Fibroblast of skin of abdomen (primary cell): ENCODE data around the gene TNKS1BP1.

Experiments
- DNase-seq: peaks from one replicate; pipeline ENCODE4 v3.0.0-alpha.2; 2013

The TNKS1BP1 gene

DNA sequence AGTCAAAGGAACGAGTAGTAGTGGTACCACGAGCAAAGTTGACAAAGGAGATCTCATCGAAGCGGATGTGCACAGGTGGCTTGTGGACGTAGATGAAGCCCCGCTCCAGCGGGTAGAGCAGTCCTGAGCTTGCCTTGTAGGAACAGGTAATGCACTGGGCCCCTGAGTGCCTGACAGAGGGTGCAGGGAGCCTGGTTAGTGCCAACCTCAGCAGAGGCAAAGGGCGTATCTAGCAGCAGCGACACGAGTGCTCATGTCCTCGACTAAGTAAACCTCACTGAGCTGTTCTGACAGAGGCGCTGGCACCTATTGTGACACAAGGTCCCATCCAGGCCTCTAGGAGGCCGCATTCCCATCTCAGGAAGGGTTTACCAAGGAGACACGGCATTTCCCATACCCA lies 7.0 kb upstream of the TNKS1BP1 start:
- DNase-seq: no peak

DNA sequence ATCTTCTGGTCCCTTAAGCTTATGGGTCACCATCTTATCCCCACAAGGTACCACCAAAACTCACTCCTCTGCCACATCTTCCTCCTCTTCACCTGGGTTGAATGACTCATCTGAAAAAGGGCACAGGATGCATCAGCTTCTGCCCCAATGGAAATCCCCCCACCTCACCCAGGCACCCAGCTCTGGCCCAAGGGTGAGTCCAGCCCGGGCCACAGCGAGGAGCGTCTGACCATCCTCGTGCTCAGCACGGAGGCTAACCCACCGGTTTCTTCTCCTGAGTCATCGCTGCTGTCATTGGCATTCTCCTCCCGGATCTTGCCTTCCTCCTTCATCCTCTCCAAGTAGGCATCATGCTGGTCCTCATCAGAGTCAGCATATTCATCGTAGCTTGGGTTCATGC lies 5.3 kb upstream of the TNKS1BP1 start:
- DNase-seq: no peak

DNA sequence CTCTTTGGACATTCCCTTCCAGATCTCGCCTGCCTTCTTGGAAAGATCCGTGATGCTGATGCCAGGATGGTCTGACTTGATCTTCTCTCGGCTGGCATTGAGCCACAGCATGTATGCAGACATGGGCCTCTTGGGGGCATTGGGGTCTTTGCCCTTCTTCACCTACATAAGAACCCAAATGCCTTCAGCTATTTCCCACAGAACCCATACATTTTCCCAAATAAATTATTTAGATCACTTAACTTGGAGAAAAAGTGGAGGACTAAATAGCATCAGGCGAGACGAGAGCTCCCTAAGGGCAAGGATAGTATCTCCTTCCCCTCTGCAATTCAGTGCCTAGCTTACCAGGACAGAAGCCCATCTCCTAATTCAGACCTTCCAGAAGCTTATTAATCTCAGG lies 3.0 kb upstream of the TNKS1BP1 start:
- no peak for DNase-seq

DNA sequence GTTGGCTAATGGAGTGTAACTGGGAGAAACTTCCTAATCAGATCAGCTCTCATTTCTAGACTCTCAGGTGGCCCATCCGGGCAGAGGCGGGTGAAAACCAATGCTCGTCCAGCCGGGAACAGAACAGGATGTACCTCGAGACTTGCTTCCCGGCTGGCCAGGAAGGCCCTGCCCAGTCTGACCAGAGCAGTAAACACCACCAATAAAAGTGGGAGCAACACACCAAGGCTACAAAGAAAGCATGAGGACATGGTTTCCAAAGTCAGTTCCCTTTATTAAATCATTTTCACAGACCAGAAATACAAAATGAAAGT lies 940 bp upstream of the TNKS1BP1 start:
- no peak for DNase-seq

DNA sequence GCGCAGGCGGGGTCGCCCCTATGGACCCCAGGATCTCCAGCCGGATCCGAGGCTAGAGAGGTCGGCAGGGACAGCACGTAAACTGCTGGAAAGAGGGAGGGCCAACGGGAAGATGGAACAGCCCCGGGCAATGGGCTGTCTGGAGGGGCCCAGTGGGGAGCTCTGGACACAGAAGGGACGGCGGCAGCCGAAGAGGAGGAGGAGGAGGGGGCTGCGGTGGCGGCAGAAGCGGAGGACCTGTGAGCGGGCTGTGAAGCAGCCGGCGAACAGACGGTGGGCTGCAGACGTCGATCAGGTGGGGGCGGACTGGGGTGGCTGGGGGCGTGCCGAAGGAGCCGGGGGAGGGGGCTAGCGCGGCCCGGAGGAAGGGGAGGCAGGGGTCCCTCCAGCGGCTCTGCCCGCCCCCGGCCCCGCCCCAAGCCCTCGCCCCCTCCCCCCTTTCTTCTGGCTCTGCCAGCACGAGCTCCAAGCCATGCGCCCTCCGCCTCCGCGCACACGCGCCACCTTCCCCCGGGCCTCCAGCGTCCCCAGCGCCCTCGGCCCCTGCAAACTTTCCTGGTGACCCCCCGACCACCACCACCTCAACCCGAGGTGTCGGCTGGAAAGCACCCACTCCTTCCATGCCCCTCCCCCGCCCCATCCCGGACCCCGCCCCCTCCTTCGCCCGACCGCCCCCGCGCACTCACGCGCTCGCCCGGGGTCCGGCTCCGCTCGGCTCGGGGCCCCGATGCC lies 432 bp downstream of the TNKS1BP1 start:
- DNase-seq: peak; percentile 61

DNA sequence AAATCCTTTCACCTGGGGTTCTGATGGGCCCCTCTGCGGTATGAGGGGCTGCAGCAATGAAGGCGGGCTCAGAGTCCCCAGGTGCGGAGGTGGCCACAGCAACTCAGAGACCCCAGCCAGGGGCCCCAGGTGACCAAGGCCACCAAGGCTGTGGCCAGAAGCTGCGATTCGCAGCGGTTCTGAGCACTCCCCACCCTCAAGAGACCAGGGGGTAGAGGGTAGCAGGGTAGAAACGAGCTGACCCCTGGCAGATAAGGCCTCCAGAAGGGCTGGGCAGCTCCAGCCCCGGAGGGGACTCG lies 948 bp downstream of the TNKS1BP1 start:
- no peak for DNase-seq

DNA sequence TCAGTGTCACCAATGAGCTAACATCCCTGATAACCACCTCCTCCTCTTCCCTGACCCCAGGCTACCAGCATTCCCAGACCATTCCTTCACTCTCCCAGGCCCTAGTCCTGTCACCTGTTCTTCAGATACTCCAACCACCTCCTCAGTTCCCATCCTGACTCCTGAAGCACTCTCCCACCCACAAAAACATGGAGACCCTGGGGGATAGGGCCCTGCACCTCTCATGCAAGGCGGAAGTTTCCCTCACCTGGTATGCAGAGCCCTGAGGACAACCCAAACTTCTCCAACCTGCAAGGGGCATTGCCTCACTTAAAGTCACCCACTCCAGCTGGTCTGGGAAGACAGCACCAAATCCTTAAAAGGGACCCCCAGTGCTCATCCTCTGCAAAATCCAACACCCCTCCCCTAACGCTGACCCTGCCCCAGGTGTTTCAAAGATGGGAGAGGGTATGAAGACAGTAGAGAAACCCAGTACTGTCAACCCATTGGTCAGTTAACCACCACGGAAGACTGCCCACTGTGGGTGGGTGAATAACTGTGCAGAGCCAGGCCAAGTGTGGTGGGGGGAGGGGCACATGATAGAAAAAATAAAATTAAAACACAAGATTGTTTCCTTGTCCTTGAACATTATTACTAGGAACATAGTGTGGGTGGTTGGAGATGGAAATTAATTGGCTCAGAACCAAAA lies 1.4 kb downstream of the TNKS1BP1 start:
- peak; percentile 32 for DNase-seq

DNA sequence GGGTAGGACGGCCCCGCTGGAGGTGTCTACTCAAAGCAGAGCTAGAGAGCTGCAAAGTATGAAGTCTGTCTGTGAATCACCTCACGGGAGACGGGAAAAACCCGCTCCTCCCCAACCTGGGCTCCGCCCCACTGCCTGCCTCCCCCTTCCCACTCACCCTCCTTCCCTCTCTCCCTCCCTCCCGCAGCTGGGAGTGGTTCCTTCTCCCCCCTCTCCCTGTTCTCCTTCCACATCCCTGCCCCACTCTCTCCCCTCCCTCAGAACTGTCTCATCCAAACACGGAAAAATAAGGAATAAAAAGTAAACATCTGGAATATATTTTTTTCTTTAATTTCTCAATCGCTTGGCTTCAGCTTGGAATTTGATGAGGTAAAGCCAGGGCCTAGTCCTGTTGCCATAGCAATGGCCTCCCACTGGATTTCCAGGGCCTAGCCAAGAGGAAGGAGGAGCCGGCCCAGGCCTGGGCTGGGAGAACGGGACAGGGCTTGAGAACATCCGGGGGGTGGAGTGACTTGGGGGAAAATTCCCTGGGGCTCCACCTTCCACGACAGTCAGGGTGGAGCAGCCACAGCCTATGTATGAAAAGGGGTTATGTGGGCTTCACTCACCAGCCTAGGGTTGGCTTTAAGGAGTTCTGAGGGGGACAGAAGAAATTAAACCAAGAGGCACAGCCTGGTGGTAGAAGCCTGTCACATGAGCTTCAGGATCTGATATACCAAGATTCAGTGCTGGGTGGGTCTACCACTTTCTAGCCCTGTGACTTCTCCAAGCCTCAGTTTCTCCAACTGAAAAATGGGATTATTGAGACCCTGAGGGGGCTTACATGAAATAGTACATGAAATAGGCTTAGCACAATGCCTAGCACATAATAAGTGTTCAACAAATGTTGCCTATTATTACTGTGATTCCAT lies 2.2 kb downstream of the TNKS1BP1 start:
- peak; percentile 99 for DNase-seq

DNA sequence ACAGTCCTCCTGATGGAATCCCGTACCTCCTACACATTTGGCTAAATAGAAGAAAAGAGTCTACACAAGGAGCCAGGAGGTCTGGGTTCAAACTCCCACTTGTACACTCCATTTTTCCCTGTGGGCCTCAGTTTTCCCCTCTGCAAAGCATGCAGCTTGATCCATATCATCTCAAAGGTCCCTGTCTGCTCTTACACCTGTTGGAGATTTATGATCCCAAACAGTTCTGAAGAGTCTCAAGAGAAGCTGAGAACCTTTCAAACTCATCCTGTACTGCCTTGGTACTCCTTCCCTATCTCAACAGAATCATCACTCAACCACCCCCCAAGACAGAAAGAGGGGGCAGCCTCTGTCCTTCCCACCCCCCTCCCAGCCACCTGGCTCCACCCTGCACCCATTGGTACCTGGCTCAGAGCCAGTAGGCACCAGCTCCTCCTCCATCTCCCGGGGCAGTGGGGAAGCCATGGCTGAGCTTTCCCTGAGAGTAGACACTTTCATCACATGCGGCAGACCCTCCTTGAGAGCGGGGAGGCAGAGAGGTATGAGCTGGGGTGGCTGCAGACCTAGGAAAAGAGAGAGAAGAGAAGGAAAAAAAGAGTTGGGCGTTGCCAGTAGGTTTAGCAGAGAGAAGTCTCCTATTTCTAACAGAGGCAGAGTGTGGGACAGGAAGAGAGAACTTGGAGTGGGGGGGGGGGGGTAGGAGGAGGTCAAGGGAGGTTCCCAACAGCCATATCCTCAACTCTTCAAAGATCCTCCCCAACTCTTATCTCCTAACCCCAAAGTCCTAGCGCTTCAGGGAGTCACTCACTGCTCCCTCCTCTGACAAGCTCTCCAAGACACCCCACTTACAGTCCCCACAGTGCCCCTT lies 3.1 kb downstream of the TNKS1BP1 start:
- DNase-seq: peak; percentile 24

DNA sequence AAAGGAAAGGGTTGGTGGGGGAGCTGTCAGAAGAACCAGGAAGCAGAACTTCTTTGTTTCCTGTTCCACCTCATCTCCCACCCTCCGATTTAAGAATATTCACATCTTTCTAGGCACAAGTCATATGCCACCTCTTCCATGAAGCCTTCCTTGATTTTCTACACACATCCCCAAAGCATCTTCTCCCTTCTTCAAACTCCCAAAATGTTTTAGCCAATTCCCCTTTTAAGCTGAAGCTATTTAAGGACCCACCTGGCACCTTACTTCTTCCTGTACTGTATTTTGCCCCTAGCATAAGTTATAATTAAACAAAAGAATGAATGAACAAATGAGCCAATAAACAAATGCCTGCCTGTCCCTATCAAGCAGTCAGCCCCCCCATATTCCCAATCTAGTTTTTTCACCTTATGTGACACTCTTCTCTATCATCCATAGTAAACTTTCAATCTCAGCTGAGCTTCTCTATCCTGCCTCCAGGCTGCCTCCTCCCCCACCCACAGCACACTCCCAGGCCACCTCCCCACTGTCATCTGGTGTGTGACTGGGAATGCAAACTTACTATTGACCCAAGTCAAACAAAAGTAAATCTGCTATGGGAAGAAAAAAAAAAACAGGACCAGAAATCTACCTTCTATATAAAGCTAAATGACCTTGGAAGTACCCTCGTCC lies 3.9 kb downstream of the TNKS1BP1 start:
- no peak for DNase-seq

DNA sequence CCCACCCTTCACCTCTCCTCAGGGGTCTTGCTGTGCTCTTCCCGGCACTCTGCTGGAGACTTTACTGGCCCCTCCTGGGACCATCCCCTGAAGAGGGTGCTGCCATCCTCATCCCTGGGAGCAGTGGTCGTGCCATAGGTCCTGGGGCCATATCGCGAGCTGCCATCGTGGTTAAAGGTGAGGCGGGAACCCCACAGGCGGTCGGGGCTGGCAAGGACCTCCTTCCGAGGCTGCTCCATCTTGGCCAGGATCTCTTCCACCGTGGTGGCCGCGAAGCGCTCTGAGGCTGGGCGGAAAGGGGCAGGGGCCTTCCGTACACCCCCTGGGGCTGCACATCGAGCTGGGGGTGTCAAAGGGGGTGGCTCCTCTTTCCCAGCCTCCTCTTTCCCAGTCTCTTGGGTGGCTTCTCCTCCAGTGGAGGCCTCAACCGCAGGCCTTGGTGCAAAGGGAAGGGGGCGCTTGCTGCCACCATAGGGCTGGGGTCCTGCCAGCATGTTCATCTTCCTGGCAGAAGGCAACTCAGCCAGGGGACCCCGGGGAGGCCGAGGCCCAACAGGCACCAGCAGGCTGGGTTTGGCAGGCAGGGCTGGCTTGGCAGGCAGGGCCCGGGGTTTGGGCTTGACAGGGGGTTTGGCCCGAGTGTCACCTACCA lies 4.6 kb downstream of the TNKS1BP1 start:
- DNase-seq: no peak

DNA sequence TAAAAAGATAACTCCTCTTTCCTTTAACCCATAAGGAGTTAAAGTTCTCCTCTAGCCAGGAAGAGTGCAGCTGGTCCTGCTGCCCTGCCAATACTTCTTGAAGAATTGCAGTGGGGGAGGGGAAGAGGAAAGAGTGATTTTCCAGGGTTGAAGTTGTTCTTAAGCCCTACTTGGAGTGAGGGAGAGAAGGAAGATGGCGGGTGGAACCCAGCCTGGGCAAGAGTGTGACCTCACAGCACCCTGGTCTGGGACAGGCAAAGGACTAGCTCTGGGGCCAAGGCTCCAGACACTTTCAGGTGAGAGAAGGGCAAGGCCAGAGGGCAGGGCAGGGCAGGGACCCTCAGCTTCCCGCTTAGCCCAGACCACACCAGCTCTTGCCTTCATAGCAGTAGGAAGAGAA lies 6.6 kb downstream of the TNKS1BP1 start:
- no peak for DNase-seq

DNA sequence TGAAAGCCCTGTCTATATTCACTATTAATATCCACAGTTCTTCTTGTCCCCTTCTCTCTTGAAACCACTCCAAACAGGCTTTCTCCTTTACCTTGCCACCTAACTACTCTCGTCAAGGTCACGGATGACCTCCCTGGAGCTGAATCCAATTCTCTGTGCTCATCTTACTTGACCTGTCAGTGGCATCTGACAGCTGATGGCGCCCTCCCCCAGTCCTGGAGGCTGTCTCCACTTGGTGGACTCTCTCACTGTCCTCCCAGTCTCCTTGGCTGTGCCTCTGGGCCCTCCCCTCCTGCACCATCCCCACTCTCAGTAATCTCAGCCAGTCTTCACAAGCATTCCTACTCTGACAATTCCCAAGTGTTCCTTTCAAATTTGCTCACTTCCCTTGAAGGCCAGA lies 8.7 kb downstream of the TNKS1BP1 start:
- DNase-seq: no peak

DNA sequence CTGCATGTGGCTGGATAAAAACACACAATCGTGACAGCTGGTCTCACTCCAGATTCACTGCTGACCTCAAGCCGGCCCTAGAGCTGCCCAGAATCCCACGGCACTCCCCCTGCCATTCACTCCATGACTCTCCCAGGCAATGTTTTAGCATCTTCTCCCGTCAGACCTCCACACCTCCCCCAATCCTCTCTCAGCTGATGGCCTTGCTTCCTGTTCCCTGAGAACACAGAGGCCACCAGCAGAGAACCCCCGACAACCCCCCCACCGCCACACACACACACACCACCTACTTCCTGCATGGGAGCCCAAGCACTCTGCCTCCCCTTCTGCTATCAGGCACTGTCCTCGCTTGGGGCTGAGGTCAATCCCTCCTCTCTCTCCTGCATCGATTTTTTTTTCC lies 9.3 kb downstream of the TNKS1BP1 start:
- DNase-seq: peak; percentile 64

DNA sequence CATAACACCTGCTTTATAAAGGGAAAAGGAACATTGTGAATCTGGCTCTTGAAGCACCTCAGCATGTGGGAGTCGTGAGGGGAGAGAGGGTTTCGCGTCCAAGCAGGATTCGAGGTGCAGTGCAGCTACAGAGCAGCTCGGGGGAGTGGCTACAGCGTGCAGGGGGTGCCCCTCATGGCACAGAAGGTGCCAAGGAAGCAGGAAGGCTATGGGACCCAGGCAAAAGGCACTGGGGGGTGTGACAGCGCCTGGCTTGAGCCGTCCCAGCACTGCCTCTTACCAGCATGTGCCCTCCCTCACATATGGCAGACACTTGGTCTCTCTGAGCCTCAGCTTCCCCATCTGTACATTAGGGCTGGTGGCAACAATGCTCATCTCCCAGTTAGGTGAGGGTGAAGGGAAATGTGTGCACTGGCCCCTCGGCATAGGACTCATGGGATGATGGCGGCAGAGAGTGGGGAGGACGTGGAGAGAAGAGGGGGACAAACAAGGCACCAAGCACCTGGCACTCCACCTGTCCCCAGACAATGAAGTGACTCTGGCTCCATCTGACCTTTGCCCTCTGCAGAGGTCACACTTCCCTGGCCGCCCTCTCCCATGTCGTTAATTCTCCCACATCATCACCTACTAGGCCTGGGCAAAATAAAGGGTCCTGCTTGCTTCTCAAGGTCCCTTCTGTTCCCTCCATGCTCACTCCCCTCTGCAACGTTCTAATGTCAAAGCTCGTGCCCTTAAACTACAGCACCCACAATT lies 10.4 kb downstream of the TNKS1BP1 start:
- no peak for DNase-seq

DNA sequence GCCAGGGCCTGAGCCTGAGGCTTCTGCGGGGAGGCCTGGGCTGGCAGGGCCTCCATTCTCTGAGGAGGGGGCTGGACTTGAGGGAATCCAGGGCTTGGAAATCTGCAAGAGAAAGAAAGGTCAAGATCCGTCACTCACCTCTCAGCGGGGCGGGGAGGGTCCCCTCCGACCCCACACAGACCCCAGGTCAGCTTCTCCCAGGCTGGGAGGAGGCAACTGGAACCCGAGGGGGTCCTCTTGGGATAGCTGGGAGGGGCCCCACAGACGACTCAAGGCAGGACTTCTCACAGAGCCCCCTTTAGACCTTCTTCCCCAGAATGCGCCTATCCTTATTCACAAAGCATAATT lies 11.0 kb downstream of the TNKS1BP1 start:
- no peak for DNase-seq

DNA sequence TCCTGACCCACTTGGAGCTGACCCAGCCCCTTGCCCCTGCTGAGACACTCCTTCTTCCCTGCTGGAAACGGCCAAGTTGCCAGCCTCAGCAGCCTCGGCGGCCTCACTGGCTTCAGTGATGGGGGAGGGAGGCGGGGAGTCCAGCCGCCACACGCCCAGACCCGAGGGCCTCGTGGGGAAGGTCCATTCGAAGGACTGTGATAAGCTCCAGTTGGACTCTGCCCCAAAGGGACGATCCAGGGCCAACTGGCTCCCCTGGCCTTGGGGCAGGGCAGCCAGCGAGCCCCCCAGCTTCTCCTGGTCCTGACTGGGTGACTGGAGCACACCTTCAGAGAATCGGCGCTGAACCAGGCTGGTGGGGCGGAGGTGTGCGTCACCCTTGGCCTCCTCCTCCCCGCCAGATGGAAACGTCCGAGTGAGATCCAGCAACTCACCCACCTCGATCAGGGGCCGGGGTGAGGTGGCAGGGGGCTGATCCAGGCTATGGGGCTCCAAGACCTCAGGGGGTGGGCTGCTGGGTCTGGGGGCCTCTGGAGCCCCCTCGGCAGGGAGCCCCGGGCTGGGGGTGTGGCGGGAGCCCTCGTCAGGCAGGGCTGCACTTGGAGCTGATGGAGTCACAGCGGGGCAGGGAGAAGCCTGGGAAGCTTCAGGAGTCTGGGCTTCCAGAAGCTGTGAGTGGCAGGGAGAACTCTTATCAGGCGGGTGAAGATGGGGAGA lies 11.5 kb downstream of the TNKS1BP1 start:
- DNase-seq: no peak

DNA sequence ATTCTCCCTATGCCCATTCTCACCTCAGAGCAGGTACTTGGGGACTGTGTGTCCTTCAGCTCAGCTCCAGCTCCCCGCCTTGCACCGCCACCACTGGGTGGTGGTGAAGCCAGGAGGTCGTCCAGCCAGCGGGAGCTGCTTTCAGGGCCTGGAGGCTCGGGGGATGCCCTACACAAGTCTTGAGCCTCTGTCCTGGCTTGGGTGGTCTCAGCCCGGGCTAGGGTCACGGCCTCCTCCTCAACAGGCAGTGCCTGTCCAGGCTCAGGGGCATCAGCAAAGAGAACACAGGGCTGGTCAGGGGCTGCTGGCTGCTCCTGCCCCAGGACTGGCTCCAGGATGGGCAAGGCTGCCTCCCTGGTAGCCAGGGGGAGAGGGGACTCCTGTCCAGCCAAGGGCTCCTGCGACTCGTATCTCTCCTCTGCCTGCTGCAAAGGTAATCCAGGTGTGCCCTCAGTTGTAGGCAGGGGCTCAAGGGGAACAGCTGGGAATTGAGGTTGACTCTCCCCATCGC lies 12.2 kb downstream of the TNKS1BP1 start:
- DNase-seq: no peak

DNA sequence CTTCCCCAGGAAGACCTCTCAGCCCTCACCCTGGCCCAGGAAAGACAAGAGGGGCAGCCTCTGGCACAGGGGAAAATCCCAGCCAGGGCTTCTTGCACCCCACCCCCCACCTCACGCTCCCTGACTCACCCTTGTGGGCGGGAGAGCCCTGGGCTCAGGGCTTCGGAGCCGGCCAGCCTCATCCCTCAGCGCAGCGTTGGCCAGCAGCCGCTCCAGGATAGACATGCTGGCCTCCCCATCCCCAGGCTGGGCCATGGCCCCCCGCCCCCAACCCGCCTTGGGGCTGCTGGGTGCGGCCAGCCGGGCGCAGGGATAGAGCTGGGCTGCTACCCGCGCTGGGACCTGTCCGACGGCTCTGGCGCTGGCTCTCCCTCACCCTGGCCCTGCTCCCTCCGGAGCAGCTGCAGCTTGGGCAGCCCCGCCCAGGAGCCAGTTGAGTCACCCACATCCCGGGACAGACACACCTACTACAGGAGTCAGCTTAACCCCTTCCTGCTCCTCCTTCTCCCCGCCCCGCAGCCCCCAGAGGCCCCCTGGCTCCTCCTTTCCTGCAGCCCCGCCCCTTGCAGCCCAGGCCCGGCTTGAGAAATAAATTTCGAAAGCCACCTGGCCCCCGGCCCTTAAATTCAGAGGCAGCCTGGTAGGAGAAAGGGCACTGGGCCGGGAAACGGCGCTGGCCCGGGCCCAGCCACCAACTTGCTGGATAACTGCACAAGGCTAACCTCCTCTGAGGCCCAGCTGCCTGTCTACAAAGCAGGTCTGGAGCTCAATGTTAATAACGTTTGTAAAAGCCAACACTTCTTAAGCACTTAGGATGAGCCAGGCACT lies 13.4 kb downstream of the TNKS1BP1 start:
- peak; percentile 97 for DNase-seq
